CD14-positive monocyte (primary cell): ENCODE data around the gene CSNK1E. TPM values are rescaled to one million over a fixed set of nuclear protein-coding genes. Genes with fewer than 3 reads are reported as not detected.

Experiments
- DNase-seq, 3 donors: peaks; one replicate each; pipeline ENCODE4 v3.0.0-alpha.2; 2011 to 2022
- H2AFZ ChIP-seq: 2 replicates; pipeline ENCODE4 v1.6.0; 2012; ENCODE audit warnings: mild to moderate bottlenecking, low read depth, low read length, inconsistent platforms; ENCODE audit not compliant: insufficient read depth, poor library complexity, severe bottlenecking
- H3K27ac ChIP-seq, 2 donors: 1 replicate in 1 of 2; 2 replicates in 1 of 2; pipeline ENCODE4 v1.5.1; 2012 to 2013; ENCODE audit warnings: low read length in 2 of 2, control low read depth in 1 of 2, inconsistent platforms in 1 of 2, low read depth in 1 of 2, mild to moderate bottlenecking in 1 of 2
- H3K27me3 ChIP-seq, 2 donors: one replicate each; pipeline versions ENCODE4 v1.6.0 to v1.6.1; 2011 to 2013; ENCODE audit warnings: low read length in 2 of 2; ENCODE audit not compliant: control insufficient read depth in 2 of 2, insufficient read depth in 2 of 2
- H3K36me3 ChIP-seq, 2 donors: replicated peaks in 1 of 2; 1 replicate in 1 of 2; 2 replicates in 1 of 2; pipeline versions ENCODE4 v1.5.1 to v1.6.1; 2012 to 2013; ENCODE audit warnings: low read length in 2 of 2, control low read depth in 1 of 2, inconsistent platforms in 1 of 2, mild to moderate bottlenecking in 1 of 2; ENCODE audit not compliant: insufficient read depth in 2 of 2, control insufficient read depth in 1 of 2
- H3K4me1 ChIP-seq, 2 donors: 1 replicate in 1 of 2; 2 replicates in 1 of 2; pipeline versions ENCODE4 v1.5.1 to v1.6.1; 2012 to 2013; ENCODE audit warnings: low read length in 2 of 2, control low read depth in 1 of 2, inconsistent platforms in 1 of 2, mild to moderate bottlenecking in 1 of 2, moderate library complexity in 1 of 2; ENCODE audit not compliant: insufficient read depth in 2 of 2, control insufficient read depth in 1 of 2
- H3K4me2 ChIP-seq: replicated peaks from 2 replicates; pipeline ENCODE3; 2012; ENCODE audit warnings: low read length, moderate library complexity, mild to moderate bottlenecking; ENCODE audit not compliant: poor library complexity, severe bottlenecking; ENCODE audit errors: extremely low read depth
- H3K4me3 ChIP-seq, 3 experiments: fragments of 200-600 bp in 1 of 3; sonication (generic) in 1 of 3; replicated peaks in 1 of 3; 1 replicate in 2 of 3; 2 replicates in 1 of 3; pipeline ENCODE4 v1.5.1; 2011 to 2013; ENCODE audit warnings: low read length in 3 of 3, mild to moderate bottlenecking in 3 of 3, control low read depth in 2 of 3, low read depth in 2 of 3, inconsistent platforms in 1 of 3, moderate library complexity in 1 of 3
- H3K79me2 ChIP-seq: 2 replicates; pipeline ENCODE4 v1.6.0; 2012; ENCODE audit warnings: mild to moderate bottlenecking, control low read depth, inconsistent platforms, low read length, moderate library complexity; ENCODE audit not compliant: insufficient read depth
- H3K9ac ChIP-seq: 2 replicates; pipeline ENCODE4 v1.6.0; 2017; ENCODE audit warnings: low read length, mild to moderate bottlenecking; ENCODE audit not compliant: insufficient read depth, poor library complexity, severe bottlenecking
- H3K9me3 ChIP-seq, 2 donors: replicated peaks in 1 of 2; 1 replicate in 1 of 2; 2 replicates in 1 of 2; pipeline versions ENCODE4 v1.5.1 to v1.6.1; 2012 to 2013; ENCODE audit warnings: low read length in 2 of 2, control low read depth in 1 of 2; ENCODE audit not compliant: control insufficient read depth in 1 of 2, insufficient read depth in 1 of 2
- H4K20me1 ChIP-seq: 2 replicates; pipeline ENCODE4 v1.6.0; 2012; ENCODE audit warnings: mild to moderate bottlenecking, low read length, control low read depth, moderate library complexity; ENCODE audit not compliant: insufficient read depth
- H3K27ac Mint-ChIP-seq, 7 donors: one replicate each; pipeline ENCODE4 v1.8.0; 2020; ENCODE audit warnings: mild to moderate bottlenecking in 7 of 7, mixed read lengths in 7 of 7, moderate library complexity in 6 of 7, inconsistent platforms in 2 of 7
- H3K27me3 Mint-ChIP-seq, 3 donors: one replicate each; pipeline ENCODE4 v1.8.0; 2021 to 2022; ENCODE audit warnings: low read depth in 3 of 3, mild to moderate bottlenecking in 3 of 3, mixed read lengths in 3 of 3, moderate library complexity in 3 of 3, inconsistent platforms in 1 of 3
- H3K36me3 Mint-ChIP-seq, 2 donors: one replicate each; pipeline ENCODE4 v1.8.0; 2020; ENCODE audit warnings: mixed read lengths in 2 of 2, inconsistent platforms in 1 of 2, mild to moderate bottlenecking in 1 of 2
- H3K4me1 Mint-ChIP-seq: one replicate; pipeline ENCODE4 v1.8.0; 2020; ENCODE audit warnings: mild to moderate bottlenecking, mixed read lengths
- H3K4me3 Mint-ChIP-seq, 2 donors: one replicate each; pipeline ENCODE4 v1.8.0; 2020; ENCODE audit warnings: mild to moderate bottlenecking in 2 of 2, mixed read lengths in 2 of 2, moderate library complexity in 1 of 2
- H3K9me3 Mint-ChIP-seq, 7 donors: one replicate each; pipeline ENCODE4 v1.8.0; 2020 to 2022; ENCODE audit warnings: mixed read lengths in 7 of 7, mild to moderate bottlenecking in 6 of 7, moderate library complexity in 6 of 7, inconsistent platforms in 2 of 7
- CTCF ChIP-seq: fragments of 200-600 bp; IDR thresholded peaks from one replicate; pipeline ENCODE4 v1.8.0; 2022; ENCODE audit warnings: antibody characterized with exemption, mild to moderate bottlenecking
- WGBS: methylation state at CpG from one replicate; pipeline ENCODE4 v1.1.5; 2013; ENCODE audit warnings: missing lambda C conversion rate; ENCODE audit not compliant: insufficient coverage; 5-methylcytosine and 5-hydroxymethylcytosine counted together
- intact Hi-C, 2 donors: fragments of 100-400 bp; cut with micrococcal nuclease; formaldehyde crosslinking; loops; one replicate each; pipeline versions ENCODE4 v1.15.0 to v1.15.1; 2023
- polyA plus RNA-seq, 3 donors: library from polyadenylated mRNA; depleted of rRNA in 1 of 3; unstranded in 2 of 3; stranded (reverse) in 1 of 3; fragments of 300-500 nt in 2 of 3; fragments of >200 nt in 1 of 3; fragmentation: Illumina TruSeq in 2 of 3; gene quantifications; 1 replicate in 2 of 3; 2 replicates in 1 of 3; pipeline ENCODE4 v1.2.3, GENCODE V29; 2012 to 2021

The CSNK1E gene
- polyA plus RNA-seq, 3 donors, result 1.9 to 44.7 (median 3.1) TPM

GRCh38 chr22:38257181-38257580, 60.1 kb downstream of the CSNK1E start:
- intact Hi-C loops, result no loop called here
- H3K4me1 Mint-ChIP-seq, result peaks cover 52% of the 10 kb centered on the region

GRCh38 chr22:38255697-38256096, 61.5 kb downstream of the CSNK1E start:
- H3K27me3 Mint-ChIP-seq, result peaks cover 0 to 5% (median 2%) of the 10 kb centered on the region in 3 donors
- H3K4me1 ChIP-seq, result peaks cover 26 to 37% of the 10 kb centered on the region in 2 donors
- intact Hi-C loops, result no loop called here
- no peak overlapping the region for H3K4me2 ChIP-seq
- no peaks in the 10 kb centered on the region for H3K36me3 ChIP-seq
- no peak overlapping the region for H3K4me3 ChIP-seq
- TF ChIP-seq CTCF, result no peak
- no peak for DNase-seq
- H2AFZ ChIP-seq, result no peak overlapping the region
- H3K27me3 ChIP-seq, result no peaks in the 10 kb centered on the region
- H3K9me3 ChIP-seq, result no peaks in the 10 kb centered on the region
- no peak overlapping the region for H3K9ac ChIP-seq
- H3K4me3 Mint-ChIP-seq, result no peak overlapping the region
- H3K4me1 Mint-ChIP-seq, result peaks cover 43% of the 10 kb centered on the region
- peaks cover 48% of the 10 kb centered on the region for H4K20me1 ChIP-seq
- peaks cover 0 to 2% (median 0%) of the 10 kb centered on the region in 7 donors for H3K9me3 Mint-ChIP-seq
- WGBS, result 100% methylated on average over 1 of the region's 2 CpGs
- H3K36me3 Mint-ChIP-seq, result peaks cover 1 to 11% of the 10 kb centered on the region in 2 donors
- H3K27ac Mint-ChIP-seq, result peak overlapping the region in 1 of 7 donors; percentile 11
- H3K27ac ChIP-seq, result no peak overlapping the region
- H3K79me2 ChIP-seq, result peaks cover 5% of the 10 kb centered on the region

More at GRCh38 chr22:38257181-38257580, 60.1 kb downstream of the CSNK1E start:
- H2AFZ ChIP-seq, result no peak overlapping the region
- no peak for DNase-seq
- peaks cover 34 to 45% of the 10 kb centered on the region in 2 donors for H3K4me1 ChIP-seq
- no peaks in the 10 kb centered on the region for H3K27me3 ChIP-seq
- peaks cover 9% of the 10 kb centered on the region for H3K79me2 ChIP-seq
- WGBS, result 74% methylated on average over 6 of the region's 14 CpGs
- Mint-ChIP-seq H3K36me3 (peaks cover under 1 to 1% of the 10 kb centered on the region in 2 donors), H3K27ac (no peak overlapping the region), H3K27me3 (peaks cover 0 to 5% (median 0%) of the 10 kb centered on the region in 3 donors), H3K9me3 (peaks cover 0 to 2% (median 0%) of the 10 kb centered on the region in 7 donors), H3K4me3 (no peak overlapping the region)
- peaks cover 48% of the 10 kb centered on the region for H4K20me1 ChIP-seq
- H3K9ac ChIP-seq, result no peak overlapping the region
- no peak for TF ChIP-seq CTCF
- H3K4me2 ChIP-seq, result no peak overlapping the region
- H3K9me3 ChIP-seq, result no peaks in the 10 kb centered on the region
- no peaks in the 10 kb centered on the region for H3K36me3 ChIP-seq
- no peak overlapping the region for H3K27ac ChIP-seq
- no peak overlapping the region for H3K4me3 ChIP-seq
